GM12878 (cell line): ENCODE data around the gene NUDCD3. TPM values are rescaled to one million over a fixed set of nuclear protein-coding genes. Genes with fewer than 3 reads are reported as not detected.

Experiments
- ATAC-seq: fragments of 200-7000 bp; cut with Tn5 transposase; 3 replicates; pipeline ENCODE4 v1.9.1; 2020; ENCODE audit warnings: mild to moderate bottlenecking, moderate library complexity
- BruUV-seq: library from RNA; stranded (reverse); fragments of 400-500 nt; replicated peaks from 2 replicates; lab custom pipeline; 2021; lab: Mats Ljungman, UMichigan
- CTCF ChIA-PET: fragments of 300-600 bp; sonication (Branson Sonifier 250); formaldehyde crosslinking; extraction: SDS; loops from one replicate; lab custom pipeline; 2021; ENCODE audit warnings: inconsistent platforms; lab: Yijun Ruan, JAX
- POLR2A ChIA-PET: fragments of 350-600 bp; formaldehyde crosslinking; extraction: SDS; loops from one replicate; lab custom pipeline; 2021; ENCODE audit warnings: inconsistent platforms; lab: Charles Lee
- RAD21 ChIA-PET: fragments of 300-600 bp; sonication (Branson Sonifier 250); formaldehyde crosslinking; loops from one replicate; lab custom pipeline; 2023; ENCODE audit warnings: antibody characterized with exemption; ENCODE audit not compliant: unreplicated experiment; lab: Charles Lee
- SMC1A ChIA-PET: fragments of 300-600 bp; sonication (Branson Sonifier 250); formaldehyde crosslinking; loops from one replicate; lab custom pipeline; 2023; ENCODE audit not compliant: unreplicated experiment, uncharacterized antibody; lab: Charles Lee
- DNase-seq: peaks from one replicate; pipeline ENCODE4 v3.0.0-alpha.2; 2011; ENCODE audit warnings: low read depth, low spot score
- FAIRE-seq: peaks from 3 replicates; lab custom pipeline; 2011; peaks lifted over from hg19 to GRCh38; lab: Jason Lieb, UNC
- H2AFZ ChIP-seq: 2 replicates; pipeline ENCODE4 v1.6.0; 2011; ENCODE audit warnings: low read depth, low read length, control low read depth; ENCODE audit not compliant: control insufficient read depth
- H3K27ac ChIP-seq: 2 replicates; pipeline ENCODE4 v1.5.1; 2011; ENCODE audit warnings: control low read depth; ENCODE audit not compliant: control insufficient read depth, insufficient read depth
- H3K27me3 ChIP-seq, 2 experiments: replicated peaks in 1 of 2; 2 replicates each; pipeline versions ENCODE4 v1.6.0 to v1.6.1; 2011; ENCODE audit warnings: low read length in 1 of 2; ENCODE audit not compliant: control insufficient read depth in 2 of 2, insufficient read depth in 2 of 2
- H3K36me3 ChIP-seq, 2 experiments: 2 replicates each; pipeline ENCODE4 v1.5.1; 2011; ENCODE audit warnings: low read length in 1 of 2; ENCODE audit not compliant: control insufficient read depth in 2 of 2, insufficient read depth in 2 of 2
- H3K4me1 ChIP-seq: 2 replicates; pipeline ENCODE4 v1.6.1; 2011; ENCODE audit warnings: mild to moderate bottlenecking, low read length, moderate library complexity, mixed read lengths; ENCODE audit not compliant: control insufficient read depth, insufficient read depth
- H3K4me2 ChIP-seq: 2 replicates; pipeline ENCODE4 v1.6.0; 2011; ENCODE audit warnings: control low read depth; ENCODE audit not compliant: control insufficient read depth, insufficient read depth
- H3K4me3 ChIP-seq: fragments of 200-600 bp; sonication (generic); 2 replicates; pipeline ENCODE4 v1.5.1; 2016
- H3K79me2 ChIP-seq: 2 replicates; pipeline ENCODE4 v1.6.0; 2011; ENCODE audit warnings: low read length; ENCODE audit not compliant: control insufficient read depth, insufficient read depth
- H3K9ac ChIP-seq: 2 replicates; pipeline ENCODE4 v1.8.0; 2011; ENCODE audit warnings: low read length, control low read depth, mixed read lengths; ENCODE audit not compliant: control insufficient read depth, insufficient read depth
- H3K9me3 ChIP-seq: replicated peaks from 3 replicates; pipeline ENCODE4 v1.5.1; 2011; ENCODE audit warnings: mild to moderate bottlenecking, low read length; ENCODE audit not compliant: control insufficient read depth, insufficient read depth
- H4K20me1 ChIP-seq: 2 replicates; pipeline ENCODE4 v1.6.0; 2011; ENCODE audit not compliant: control insufficient read depth, insufficient read depth
- CBX5 ChIP-seq: sonication (generic); IDR thresholded peaks from 2 replicates; pipeline ENCODE4 v1.6.1; 2016; ENCODE audit warnings: low read depth, moderate library complexity, mild to moderate bottlenecking, inconsistent platforms
- CHD1 ChIP-seq: IDR thresholded peaks from 2 replicates; pipeline ENCODE4 v1.6.1; 2012; ENCODE audit warnings: low read depth, low read length, improper control_type of control experiment
- FOXM1 ChIP-seq: IDR thresholded peaks from 2 replicates; pipeline ENCODE4 v1.6.1; 2012; ENCODE audit warnings: low read depth, mild to moderate bottlenecking, inconsistent platforms, low read length, moderate library complexity
- KDM1A ChIP-seq: fragments of 200-600 bp; sonication (generic); IDR thresholded peaks from 2 replicates; pipeline ENCODE4 v1.6.1; 2016; ENCODE audit warnings: borderline replicate concordance
- NR2C2 ChIP-seq: IDR thresholded peaks from 2 replicates; pipeline ENCODE4 v1.6.1; 2011; ENCODE audit warnings: borderline replicate concordance, low read depth; ENCODE audit not compliant: control insufficient read depth, insufficient read length
- SMARCA5 ChIP-seq: fragments of 450-650 bp; IDR thresholded peaks from 2 replicates; pipeline ENCODE4 v1.6.1; 2017; ENCODE audit warnings: mild to moderate bottlenecking
- ZNF217 ChIP-seq: fragments of 450-650 bp; IDR thresholded peaks from 2 replicates; pipeline ENCODE4 v1.6.1; 2017; ENCODE audit warnings: antibody characterized with exemption, mild to moderate bottlenecking
- WGBS: methylation state at CpG from one replicate; pipeline ENCODE4 v1.1.6; 2016; ENCODE audit warnings: low lambda C conversion rate; ENCODE audit not compliant: insufficient replicate concordance, insufficient coverage; ENCODE audit errors: missing lambda C conversion rate; 5-methylcytosine and 5-hydroxymethylcytosine counted together
- in situ Hi-C: fragments of 300-500 bp; cut with MboI; formaldehyde crosslinking; loops from 9 replicates; pipeline ENCODE4 v1.14.3; 2018; ENCODE audit warnings: mixed read lengths
- intact Hi-C: fragments of 100-400 bp; cut with micrococcal nuclease; formaldehyde crosslinking; loops from one replicate; pipeline ENCODE4 v1.14.2; 2022; ENCODE audit not compliant: unreplicated experiment
- polyA plus RNA-seq, 11 experiments: library from polyadenylated mRNA; depleted of rRNA in 4 of 11; unstranded in 6 of 11; stranded (reverse) in 5 of 11; fragments of >200 nt; fragmentation: Nextera tagmentation in 4 of 11; fragmentation: Illumina TruSeq in 1 of 11; extraction: Ambion mirVana in 4 of 11; extraction: Trizol in 1 of 11; gene quantifications; 1 replicate in 1 of 11; 2 replicates in 10 of 11; pipeline versions ENCODE4 v1.2.1 to v1.2.3, GENCODE V29; 2011 to 2016; ENCODE audit warnings: inconsistent platforms in 2 of 11, missing spikeins in 2 of 11, low read depth in 1 of 11
- total RNA-seq, 4 experiments: library from RNA; depleted of rRNA in 3 of 4; stranded (reverse); fragments of >200 nt in 3 of 4; fragmentation: Illumina TruSeq in 1 of 4; extraction: Trizol in 1 of 4; gene quantifications; 2 replicates each; pipeline versions ENCODE4 v1.2.1 to v1.2.3, GENCODE V29; 2013 to 2021
- TF ChIP-seq, protein P1 (sequence below): fragments of 450-650 bp; IDR thresholded peaks from 2 replicates; pipeline ENCODE4 v1.6.1; 2018; ENCODE audit warnings: mild to moderate bottlenecking, low read depth, moderate library complexity; ENCODE audit not compliant: partially characterized antibody
- TF ChIP-seq, protein P2 (sequence below): fragments of 450-650 bp; IDR thresholded peaks from 2 replicates; pipeline ENCODE4 v1.6.1; 2017; ENCODE audit warnings: mild to moderate bottlenecking, low read depth, inconsistent platforms; ENCODE audit not compliant: poor library complexity, severe bottlenecking

Gene NUDCD3
- total and polyA plus RNA-seq, 10 of the 15 experiments (the other 5 are each of a cell fraction or from before 2014, with no cell fraction given), result 25.0 to 89.8 (median 46.4) TPM

DNA sequence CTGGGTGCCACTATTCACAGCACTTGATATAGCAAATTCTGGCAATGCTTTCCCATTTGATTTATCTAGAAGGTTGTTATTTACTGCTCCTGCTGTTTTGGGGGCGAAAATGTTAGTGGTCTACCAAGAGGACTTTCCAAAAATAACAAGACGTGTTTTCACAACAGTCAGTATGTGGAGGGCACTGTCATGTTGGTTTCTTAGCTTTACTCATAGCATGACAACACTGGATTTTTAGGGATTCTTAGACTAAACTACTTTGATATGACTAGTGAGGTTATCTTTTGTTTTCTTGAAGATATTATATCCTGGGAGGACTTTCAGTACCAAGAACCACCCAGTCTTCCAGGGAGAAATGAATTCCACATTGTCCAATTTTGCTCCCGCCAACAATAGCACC lies 49.4 kb downstream of the NUDCD3 start:
- ChIA-PET POLR2A (interaction anchor here (0.8 kb wide), 1 partner anchor 14 kb away, joined by 3 read pairs; no protein-coding TSS in a partner anchor), RAD21 (no interaction called here), CTCF (interaction anchor here (0.9 to 1.2 kb wide), 2 partner anchors 25 to 200 kb away, joined by 3 read pairs; no protein-coding TSS in a partner anchor), SMC1A (interaction anchor here (0.7 to 1.3 kb wide), 3 partner anchors 9 to 17 kb away, joined by 3 to 4 read pairs (median 3); no protein-coding TSS in a partner anchor)
- Histone ChIP-seq H2AFZ (no peak overlapping the region), H3K27me3 (no peaks in the 10 kb centered on the region), H4K20me1 (no peaks in the 10 kb centered on the region), H3K36me3 (peaks cover 0 to 2% of the 10 kb centered on the region in 2 experiments; a peak in 2 of 4 replicates), H3K4me3 (no peak overlapping the region), H3K27ac (no peak overlapping the region), H3K4me2 (no peak overlapping the region), H3K4me1 (no peaks in the 10 kb centered on the region), H3K9ac (no peak overlapping the region), H3K79me2 (peaks cover 2% of the 10 kb centered on the region; the same call in 1 of the 2 replicates), H3K9me3 (no peaks in the 10 kb centered on the region; the same call in 2 of the 3 replicates)
- TF ChIP-seq NR2C2, result no peak
- TF ChIP-seq SMARCA5, result no peak
- TF ChIP-seq FOXM1, result no peak
- TF ChIP-seq KDM1A, result no peak
- TF ChIP-seq, protein P1, sequence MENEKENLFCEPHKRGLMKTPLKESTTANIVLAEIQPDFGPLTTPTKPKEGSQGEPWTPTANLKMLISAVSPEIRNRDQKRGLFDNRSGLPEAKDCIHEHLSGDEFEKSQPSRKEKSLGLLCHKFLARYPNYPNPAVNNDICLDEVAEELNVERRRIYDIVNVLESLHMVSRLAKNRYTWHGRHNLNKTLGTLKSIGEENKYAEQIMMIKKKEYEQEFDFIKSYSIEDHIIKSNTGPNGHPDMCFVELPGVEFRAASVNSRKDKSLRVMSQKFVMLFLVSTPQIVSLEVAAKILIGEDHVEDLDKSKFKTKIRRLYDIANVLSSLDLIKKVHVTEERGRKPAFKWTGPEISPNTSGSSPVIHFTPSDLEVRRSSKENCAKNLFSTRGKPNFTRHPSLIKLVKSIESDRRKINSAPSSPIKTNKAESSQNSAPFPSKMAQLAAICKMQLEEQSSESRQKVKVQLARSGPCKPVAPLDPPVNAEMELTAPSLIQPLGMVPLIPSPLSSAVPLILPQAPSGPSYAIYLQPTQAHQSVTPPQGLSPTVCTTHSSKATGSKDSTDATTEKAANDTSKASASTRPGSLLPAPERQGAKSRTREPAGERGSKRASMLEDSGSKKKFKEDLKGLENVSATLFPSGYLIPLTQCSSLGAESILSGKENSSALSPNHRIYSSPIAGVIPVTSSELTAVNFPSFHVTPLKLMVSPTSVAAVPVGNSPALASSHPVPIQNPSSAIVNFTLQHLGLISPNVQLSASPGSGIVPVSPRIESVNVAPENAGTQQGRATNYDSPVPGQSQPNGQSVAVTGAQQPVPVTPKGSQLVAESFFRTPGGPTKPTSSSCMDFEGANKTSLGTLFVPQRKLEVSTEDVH, result no peak
- no peak for TF ChIP-seq CBX5
- no peak for TF ChIP-seq CHD1
- TF ChIP-seq, protein P2, sequence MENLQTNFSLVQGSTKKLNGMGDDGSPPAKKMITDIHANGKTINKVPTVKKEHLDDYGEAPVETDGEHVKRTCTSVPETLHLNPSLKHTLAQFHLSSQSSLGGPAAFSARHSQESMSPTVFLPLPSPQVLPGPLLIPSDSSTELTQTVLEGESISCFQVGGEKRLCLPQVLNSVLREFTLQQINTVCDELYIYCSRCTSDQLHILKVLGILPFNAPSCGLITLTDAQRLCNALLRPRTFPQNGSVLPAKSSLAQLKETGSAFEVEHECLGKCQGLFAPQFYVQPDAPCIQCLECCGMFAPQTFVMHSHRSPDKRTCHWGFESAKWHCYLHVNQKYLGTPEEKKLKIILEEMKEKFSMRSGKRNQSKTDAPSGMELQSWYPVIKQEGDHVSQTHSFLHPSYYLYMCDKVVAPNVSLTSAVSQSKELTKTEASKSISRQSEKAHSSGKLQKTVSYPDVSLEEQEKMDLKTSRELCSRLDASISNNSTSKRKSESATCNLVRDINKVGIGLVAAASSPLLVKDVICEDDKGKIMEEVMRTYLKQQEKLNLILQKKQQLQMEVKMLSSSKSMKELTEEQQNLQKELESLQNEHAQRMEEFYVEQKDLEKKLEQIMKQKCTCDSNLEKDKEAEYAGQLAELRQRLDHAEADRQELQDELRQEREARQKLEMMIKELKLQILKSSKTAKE, result no peak
- no peak for TF ChIP-seq ZNF217
- BruUV-seq, result no TSS peak
- WGBS, result 35% methylated on average over 3 of the region's 3 CpGs
- in situ Hi-C loops (no loop called here), intact Hi-C loops (no loop called here)
- ATAC-seq, result no peak
- no peak for DNase-seq
- no peak for FAIRE-seq
